Panc1 (cell line): ENCODE results near the gene ANTXR1.

ENCODE experiments used
- CTCF ChIP-seq: fragments of 450-650 bp; IDR thresholded peaks from 2 replicates; pipeline ENCODE4 v1.5.1; 2017; ENCODE audit warnings: mild to moderate bottlenecking
- REST ChIP-seq, 2 experiments: IDR thresholded peaks; 2 replicates each; pipeline ENCODE4 v1.6.1; 2011 to 2012; ENCODE audit warnings: low read depth in 2 of 2, control low read depth in 1 of 2, low read length in 1 of 2, mild to moderate bottlenecking in 1 of 2, moderate library complexity in 1 of 2; ENCODE audit not compliant: insufficient read depth in 1 of 2
- SIN3A ChIP-seq: IDR thresholded peaks from 2 replicates; pipeline ENCODE4 v1.6.1; 2012; ENCODE audit warnings: low read depth, mild to moderate bottlenecking, low read length, moderate library complexity, borderline replicate concordance; ENCODE audit not compliant: insufficient read depth

GRCh38 chr2:69092857-69093256 lies 79.9 kb downstream of the ANTXR1 start:
- TF ChIP-seq REST (IDR thresholded peaks at IDR 0.05; ENCODE audit: insufficient read depth in 1 of 2, low read depth in 2 of 2, low read length in 1 of 2), result no peak
- no peak for TF ChIP-seq CTCF
- no peak for TF ChIP-seq SIN3A
